Germinal center (tissue), 1 donor: ENCODE data around the gene METTL8.
"Not testable (repeated sequence)": the region's sequence is repeated elsewhere in the genome, so short reads cannot be mapped to it uniquely, and the experiment has no call there.

Source experiments
- DNase-seq: peaks from one replicate; pipeline ENCODE4 v3.0.0; 2012; ENCODE audit warnings: mixed read lengths, low spot score

METTL8 gene

GRCh38 chr2:171422710-171423495, 10.9 kb downstream of the METTL8 start:
- not testable (repeated sequence) for DNase-seq

GRCh38 chr2:171420728-171421563, 12.8 kb downstream of the METTL8 start:
- DNase-seq: no peak

GRCh38 chr2:171419333-171419732, 14.5 kb downstream of the METTL8 start:
- DNase-seq: no peak

- DNase-seq: peak; percentile 72
Observed at GRCh38 chr2:171416009-171416926, 17.5 kb downstream of the METTL8 start.

- not testable (repeated sequence) for DNase-seq
Observed at GRCh38 chr2:171414645-171415044, 19.1 kb downstream of the METTL8 start.

GRCh38 chr2:171412571-171413175, 21.1 kb downstream of the METTL8 start:
- no peak for DNase-seq

GRCh38 chr2:171411791-171412483, 21.9 kb downstream of the METTL8 start:
- no peak for DNase-seq

GRCh38 chr2:171411214-171411613, 22.6 kb downstream of the METTL8 start:
- no peak for DNase-seq

- no peak for DNase-seq
Observed at GRCh38 chr2:171410624-171411023, 23.2 kb downstream of the METTL8 start.

- no peak for DNase-seq
Observed at GRCh38 chr2:171410101-171410500, 23.7 kb downstream of the METTL8 start.

GRCh38 chr2:171409436-171409971, 24.3 kb downstream of the METTL8 start:
- no peak for DNase-seq

- DNase-seq: no peak
Observed at GRCh38 chr2:171407676-171408044, 26.1 kb downstream of the METTL8 start.

- DNase-seq: no peak
Observed at GRCh38 chr2:171407030-171407675, 26.6 kb downstream of the METTL8 start.

GRCh38 chr2:171406044-171406443, 27.7 kb downstream of the METTL8 start:
- DNase-seq: no peak

GRCh38 chr2:171405546-171405945, 28.2 kb downstream of the METTL8 start:
- DNase-seq: no peak

- DNase-seq: no peak
Observed at GRCh38 chr2:171404719-171405118, 29.1 kb downstream of the METTL8 start.

- DNase-seq: no peak
Observed at GRCh38 chr2:171404261-171404660, 29.5 kb downstream of the METTL8 start.

GRCh38 chr2:171402906-171403580, 30.7 kb downstream of the METTL8 start:
- no peak for DNase-seq

- no peak for DNase-seq
Observed at GRCh38 chr2:171401947-171402346, 31.8 kb downstream of the METTL8 start.

- DNase-seq: no peak
Observed at GRCh38 chr2:171400395-171400794, 33.4 kb downstream of the METTL8 start.
